ENCODE measurements around the gene HMX1. TPM values are rescaled to one million over a fixed set of nuclear protein-coding genes. Genes with fewer than 3 reads are reported as not detected.

HMX1 gene
- total and polyA plus RNA-seq, 2 experiments from 2014 or later = not detected

DNA sequence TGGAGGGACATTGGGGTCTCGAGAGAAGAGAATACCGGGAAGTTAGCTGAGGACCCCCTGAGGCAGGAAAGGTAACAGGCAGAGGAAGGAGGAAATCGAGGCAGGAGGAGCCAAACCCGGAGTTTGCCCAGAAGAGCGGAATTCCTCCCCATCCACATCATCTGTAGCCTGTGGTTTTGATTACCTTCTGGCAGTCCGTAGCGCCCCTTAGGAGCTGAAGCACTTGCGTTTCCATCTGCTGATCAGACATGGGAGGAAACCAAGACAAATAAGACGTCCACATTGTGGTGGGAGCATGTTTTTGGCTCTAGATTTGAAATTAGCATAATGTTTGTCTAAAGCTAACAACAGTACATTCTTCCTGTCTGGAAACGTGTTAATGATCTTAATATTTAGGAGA, 26.8 kb upstream of the HMX1 start:
- Histone ChIP-seq H4K20me1 (ENCODE audit: insufficient read depth, poor library complexity, severe bottlenecking) (no peaks in the 10 kb centered on the region), H3K4me1 (ENCODE audit: insufficient read depth) (peaks cover 4% of the 10 kb centered on the region), H3K27me3 (peaks cover 49% of the 10 kb centered on the region), H3K27ac (no peak overlapping the region), H3K9me2 (replicated peaks; ENCODE audit: insufficient read depth) (no peaks in the 10 kb centered on the region), H3K4me2 (no peak overlapping the region), H3K4me3 (no peak overlapping the region), H3K9me3 (ENCODE audit: low read depth) (no peaks in the 10 kb centered on the region), H3K79me2 (no peaks in the 10 kb centered on the region), H2AFZ (no peak overlapping the region), H3K36me3 (replicated peaks; ENCODE audit: insufficient read depth, low read depth) (no peaks in the 10 kb centered on the region)
- 67% methylated on average over 10 of the region's 10 CpGs for WGBS (ENCODE audit: low lambda C conversion rate, missing lambda C conversion rate)
- TF ChIP-seq, protein P1, sequence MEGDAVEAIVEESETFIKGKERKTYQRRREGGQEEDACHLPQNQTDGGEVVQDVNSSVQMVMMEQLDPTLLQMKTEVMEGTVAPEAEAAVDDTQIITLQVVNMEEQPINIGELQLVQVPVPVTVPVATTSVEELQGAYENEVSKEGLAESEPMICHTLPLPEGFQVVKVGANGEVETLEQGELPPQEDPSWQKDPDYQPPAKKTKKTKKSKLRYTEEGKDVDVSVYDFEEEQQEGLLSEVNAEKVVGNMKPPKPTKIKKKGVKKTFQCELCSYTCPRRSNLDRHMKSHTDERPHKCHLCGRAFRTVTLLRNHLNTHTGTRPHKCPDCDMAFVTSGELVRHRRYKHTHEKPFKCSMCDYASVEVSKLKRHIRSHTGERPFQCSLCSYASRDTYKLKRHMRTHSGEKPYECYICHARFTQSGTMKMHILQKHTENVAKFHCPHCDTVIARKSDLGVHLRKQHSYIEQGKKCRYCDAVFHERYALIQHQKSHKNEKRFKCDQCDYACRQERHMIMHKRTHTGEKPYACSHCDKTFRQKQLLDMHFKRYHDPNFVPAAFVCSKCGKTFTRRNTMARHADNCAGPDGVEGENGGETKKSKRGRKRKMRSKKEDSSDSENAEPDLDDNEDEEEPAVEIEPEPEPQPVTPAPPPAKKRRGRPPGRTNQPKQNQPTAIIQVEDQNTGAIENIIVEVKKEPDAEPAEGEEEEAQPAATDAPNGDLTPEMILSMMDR (IDR thresholded peaks at IDR 0.05; ENCODE audit: poor library complexity) = no peak
- TF ChIP-seq EZH2phosphoT487 (IDR thresholded peaks at IDR 0.05; ENCODE audit: low read depth, severe bottlenecking, unreplicated experiment) (no peak), EZH2 (IDR thresholded peaks at IDR 0.05; ENCODE audit: borderline replicate concordance) (no peak)
- DNase-seq (ENCODE audit: low spot score) = no peak

DNA sequence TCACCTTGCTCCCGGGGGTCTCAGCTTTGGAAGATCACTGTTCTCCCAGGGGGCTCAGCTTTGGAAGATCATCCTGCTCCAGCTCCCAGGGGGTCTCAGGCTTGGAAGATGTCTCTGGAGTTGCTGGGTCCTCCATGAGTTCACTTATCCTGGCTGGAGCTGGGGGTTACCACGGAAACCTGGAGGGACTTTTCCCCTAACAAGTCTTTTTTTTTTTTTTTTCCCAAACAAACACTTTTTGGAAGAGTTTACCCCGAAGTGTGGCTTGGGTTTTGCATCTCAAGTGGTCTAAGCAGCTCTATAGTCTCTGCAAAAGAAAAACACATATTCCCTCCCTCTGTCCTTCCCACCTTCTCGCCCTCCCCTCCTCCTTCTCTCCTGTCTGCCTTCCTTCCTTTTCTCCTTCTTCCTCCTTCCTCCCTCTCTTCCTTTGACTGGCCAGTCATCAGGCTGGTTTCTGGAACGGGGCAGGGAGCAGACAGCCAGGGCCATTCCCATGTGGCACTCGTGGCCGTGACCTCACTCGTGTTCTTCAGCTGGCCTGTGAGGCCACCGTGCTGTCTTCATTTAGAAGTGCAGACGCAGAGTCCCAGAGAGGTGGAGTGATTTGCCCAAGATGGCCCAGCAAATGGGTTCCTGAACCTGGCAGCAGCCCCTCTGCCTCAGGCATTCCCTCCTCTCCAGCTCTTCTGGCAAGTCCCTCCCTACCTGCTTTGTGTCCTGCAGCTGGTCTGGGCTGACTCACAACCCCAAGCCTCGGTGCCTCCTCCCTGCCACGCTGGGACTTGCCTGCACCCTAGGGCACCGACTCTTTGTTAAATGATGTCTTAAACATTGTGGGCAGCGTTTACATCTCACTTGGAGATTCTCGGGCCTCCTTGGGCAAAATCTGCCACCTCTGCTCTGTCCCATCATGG, 25.9 kb upstream of the HMX1 start:
- Histone ChIP-seq H3K36me3 (replicated peaks; ENCODE audit: insufficient read depth, low read depth) (no peaks in the 10 kb centered on the region), H4K20me1 (ENCODE audit: insufficient read depth, poor library complexity, severe bottlenecking) (no peaks in the 10 kb centered on the region), H3K27me3 (peaks cover 58% of the 10 kb centered on the region), H3K79me2 (no peaks in the 10 kb centered on the region), H3K4me2 (no peak overlapping the region), H3K9me3 (ENCODE audit: low read depth) (no peaks in the 10 kb centered on the region), H2AFZ (no peak overlapping the region), H3K9me2 (replicated peaks; ENCODE audit: insufficient read depth) (no peaks in the 10 kb centered on the region), H3K27ac (no peak overlapping the region), H3K4me3 (no peak overlapping the region), H3K4me1 (ENCODE audit: insufficient read depth) (peaks cover 4% of the 10 kb centered on the region)
- TF ChIP-seq EZH2 (IDR thresholded peaks at IDR 0.05; ENCODE audit: borderline replicate concordance) (no peak), EZH2phosphoT487 (IDR thresholded peaks at IDR 0.05; ENCODE audit: low read depth, severe bottlenecking, unreplicated experiment) (no peak)
- TF ChIP-seq, protein P1 (IDR thresholded peaks at IDR 0.05; ENCODE audit: poor library complexity) = no peak
- WGBS (ENCODE audit: low lambda C conversion rate, missing lambda C conversion rate) = 62% methylated on average over 15 of the region's 15 CpGs
- no peak for DNase-seq (ENCODE audit: low spot score)

DNA sequence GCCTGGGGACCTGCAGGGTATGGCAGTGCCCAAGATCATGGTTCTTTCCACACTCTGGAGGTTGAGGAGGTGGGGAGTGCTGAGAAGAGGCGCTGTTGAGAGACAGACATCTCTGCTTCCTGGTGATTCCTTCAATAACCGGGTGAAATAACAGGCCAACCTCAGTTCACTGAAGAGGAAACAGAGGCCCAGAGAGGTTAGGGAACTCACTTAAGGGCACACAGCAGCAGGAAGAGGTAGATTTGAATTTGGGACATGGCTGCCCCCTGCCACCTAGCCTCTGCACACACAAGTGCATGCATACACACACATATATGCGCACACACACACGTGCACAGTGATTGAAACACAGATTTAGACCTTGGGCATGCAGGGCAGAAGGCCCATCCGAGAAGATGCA, 24.9 kb upstream of the HMX1 start:
- DNase-seq (ENCODE audit: low spot score) = no peak
- Histone ChIP-seq H3K27ac (no peak overlapping the region), H3K36me3 (replicated peaks; ENCODE audit: insufficient read depth, low read depth) (no peaks in the 10 kb centered on the region), H3K27me3 (peaks cover 66% of the 10 kb centered on the region), H3K9me3 (ENCODE audit: low read depth) (no peaks in the 10 kb centered on the region), H3K4me1 (ENCODE audit: insufficient read depth) (peaks cover 4% of the 10 kb centered on the region), H2AFZ (no peak overlapping the region), H3K9me2 (replicated peaks; ENCODE audit: insufficient read depth) (no peaks in the 10 kb centered on the region), H4K20me1 (ENCODE audit: insufficient read depth, poor library complexity, severe bottlenecking) (no peaks in the 10 kb centered on the region), H3K4me3 (no peak overlapping the region), H3K79me2 (no peaks in the 10 kb centered on the region), H3K4me2 (no peak overlapping the region)
- TF ChIP-seq EZH2phosphoT487 (IDR thresholded peaks at IDR 0.05; ENCODE audit: low read depth, severe bottlenecking, unreplicated experiment) = no peak
- TF ChIP-seq, protein P1 (IDR thresholded peaks at IDR 0.05; ENCODE audit: poor library complexity) = no peak
- no peak for TF ChIP-seq EZH2 (IDR thresholded peaks at IDR 0.05; ENCODE audit: borderline replicate concordance)
- WGBS (ENCODE audit: low lambda C conversion rate, missing lambda C conversion rate) = 81% methylated on average over 5 of the region's 5 CpGs

All from hepatocyte (in vitro differentiated cells).